HepG2 (cell line): Measurements from ENCODE around the gene EGLN1. TPM values are rescaled to one million over a fixed set of nuclear protein-coding genes. Genes with fewer than 3 reads are reported as not detected.

Experiments used
- ATAC-seq: fragments of 200-7000 bp; cut with Tn5 transposase; 3 replicates; pipeline ENCODE4 v1.9.1; 2020; ENCODE audit warnings: mild to moderate bottlenecking, moderate library complexity
- BruUV-seq: library from RNA; stranded (reverse); fragments of 400-500 nt; replicated peaks from 2 replicates; lab custom pipeline; 2021; lab: Mats Ljungman, UMichigan
- CTCF ChIA-PET: fragments of 300-600 bp; formaldehyde crosslinking; extraction: SDS; loops from one replicate; lab custom pipeline; 2021; ENCODE audit warnings: low total read pairs, inconsistent platforms, low intra/inter-chr PET ratio; lab: Yijun Ruan, JAX
- POLR2A ChIA-PET: fragments of 350-600 bp; sonication (Branson Sonifier 250); formaldehyde crosslinking; loops from one replicate; lab custom pipeline; 2020; ENCODE audit warnings: antibody characterized with exemption, inconsistent platforms; lab: Yijun Ruan, JAX
- DNase-seq: peaks from one replicate; pipeline ENCODE4 v3.0.0-alpha.2; 2015; ENCODE audit warnings: low spot score
- FAIRE-seq: peaks from 3 replicates; lab custom pipeline; 2011; peaks lifted over from hg19 to GRCh38; lab: Jason Lieb, UNC
- H2AFZ ChIP-seq: one replicate; pipeline ENCODE4 v1.6.1; 2011; ENCODE audit warnings: low read length, inconsistent platforms
- H3K27ac ChIP-seq: fragments of 300-600 bp; 3 replicates; pipeline ENCODE4 v1.8.0; 2011; ENCODE audit warnings: mixed run types, mild to moderate bottlenecking, mixed read lengths, low read length, inconsistent platforms; ENCODE audit not compliant: insufficient read depth; ENCODE audit errors: extremely low read length
- H3K27me3 ChIP-seq, 2 experiments: fragments of 200-600 bp in 1 of 2; 2 replicates in 1 of 2; 3 replicates in 1 of 2; pipeline versions ENCODE4 v1.6.0 to v1.8.0; 2011; ENCODE audit warnings: low read length in 2 of 2, mild to moderate bottlenecking in 2 of 2, moderate library complexity in 2 of 2, inconsistent platforms in 1 of 2; ENCODE audit not compliant: insufficient read depth in 2 of 2, control insufficient read depth in 1 of 2
- H3K36me3 ChIP-seq, 2 experiments: fragments of 200-600 bp in 1 of 2; replicated peaks in 1 of 2; 2 replicates in 1 of 2; 3 replicates in 1 of 2; pipeline versions ENCODE4 v1.5.1 to v1.8.0; 2011; ENCODE audit warnings: low read length in 2 of 2, inconsistent platforms in 1 of 2; ENCODE audit not compliant: insufficient read depth in 2 of 2, control insufficient read depth in 1 of 2
- H3K4me1 ChIP-seq: 2 replicates; pipeline ENCODE4 v1.5.1; 2012; ENCODE audit warnings: low read length, inconsistent platforms; ENCODE audit not compliant: insufficient read depth
- H3K4me2 ChIP-seq: 2 replicates; pipeline ENCODE4 v1.6.0; 2011; ENCODE audit warnings: low read depth, low read length, inconsistent platforms
- H3K4me3 ChIP-seq, 3 experiments: fragments of 200-600 bp in 1 of 3; sonication (generic), shearing (Covaris generic) in 1 of 3; replicated peaks in 1 of 3; 2 replicates each; pipeline ENCODE4 v1.5.1; 2011 to 2016; ENCODE audit warnings: low read length in 3 of 3, inconsistent platforms in 2 of 3, low read depth in 2 of 3, mild to moderate bottlenecking in 2 of 3, control low read depth in 1 of 3, mixed read lengths in 1 of 3; ENCODE audit not compliant: insufficient read depth in 1 of 3
- H3K79me2 ChIP-seq: one replicate; pipeline ENCODE4 v1.6.1; 2011; ENCODE audit warnings: low read length, inconsistent platforms; ENCODE audit not compliant: insufficient read depth
- H3K9ac ChIP-seq: 2 replicates; pipeline ENCODE4 v1.6.0; 2011; ENCODE audit warnings: mild to moderate bottlenecking, low read depth, low read length, inconsistent platforms; ENCODE audit not compliant: insufficient read depth
- H3K9me3 ChIP-seq: 2 replicates; pipeline ENCODE4 v1.5.1; 2012; ENCODE audit warnings: mild to moderate bottlenecking, low read length
- H4K20me1 ChIP-seq: 2 replicates; pipeline ENCODE4 v1.6.0; 2011; ENCODE audit warnings: inconsistent platforms, mild to moderate bottlenecking, low read length, moderate library complexity; ENCODE audit not compliant: insufficient read depth
- BORCS8-MEF2B ChIP-seq: sonication (generic); formaldehyde crosslinking; IDR thresholded peaks from 2 replicates; pipeline ENCODE4 v1.8.0; 2022; ENCODE audit warnings: mild to moderate bottlenecking, missing genetic modification reagents
- CAMTA2 ChIP-seq: sonication (generic); formaldehyde crosslinking; IDR thresholded peaks from 2 replicates; pipeline ENCODE4 v1.4.0; 2020; ENCODE audit warnings: mild to moderate bottlenecking, missing genetic modification reagents, borderline replicate concordance
- ELF3 ChIP-seq: IDR thresholded peaks from 2 replicates; pipeline ENCODE4 v1.6.1; 2016; ENCODE audit warnings: missing genetic modification reagents, missing compliant biosample characterization
- PHF20 ChIP-seq: sonication (generic); formaldehyde crosslinking; IDR thresholded peaks from 2 replicates; pipeline ENCODE4 v1.5.0; 2020; ENCODE audit warnings: mild to moderate bottlenecking, missing genetic modification reagents
- SNAPC2 ChIP-seq: sonication (generic); formaldehyde crosslinking; IDR thresholded peaks from 2 replicates; pipeline ENCODE4 v1.8.1; 2022; ENCODE audit warnings: mild to moderate bottlenecking, missing genetic modification reagents
- ZBTB40 ChIP-seq, 2 experiments: fragments of 450-650 bp in 1 of 2; sonication (generic) in 1 of 2; formaldehyde crosslinking in 1 of 2; IDR thresholded peaks; 2 replicates each; pipeline versions ENCODE4 v1.6.1 to v1.8.0; 2016 to 2022; ENCODE audit warnings: antibody characterized with exemption in 1 of 2, mild to moderate bottlenecking in 1 of 2, missing genetic modification reagents in 1 of 2
- ZNF275 ChIP-seq: sonication (generic); formaldehyde crosslinking; IDR thresholded peaks from 2 replicates; pipeline ENCODE4 v1.8.0; 2022; ENCODE audit warnings: missing genetic modification reagents, mild to moderate bottlenecking, inconsistent platforms, borderline replicate concordance
- ZNF451 ChIP-seq: sonication (generic); formaldehyde crosslinking; IDR thresholded peaks from 2 replicates; pipeline ENCODE4 v1.5.0; 2020; ENCODE audit warnings: mild to moderate bottlenecking, missing genetic modification reagents
- WGBS: methylation state at CpG from one replicate; pipeline ENCODE4 v1.1.6; 2017; ENCODE audit warnings: low lambda C conversion rate; 5-methylcytosine and 5-hydroxymethylcytosine counted together
- in situ Hi-C: cut with HindIII; loops from 2 replicates; pipeline ENCODE4 v1.10.0; 2017; ENCODE audit warnings: low pct_unique_long_range_greater_than_20kb; ENCODE audit not compliant: extremely low pct_ligation_motif_present
- intact Hi-C: fragments of 100-400 bp; cut with micrococcal nuclease; formaldehyde crosslinking; loops from one replicate; pipeline ENCODE4 v1.10.0; 2022; ENCODE audit not compliant: unreplicated experiment
- polyA plus RNA-seq, 8 experiments: library from polyadenylated mRNA; depleted of rRNA in 3 of 8; stranded (reverse) in 7 of 8; unstranded in 1 of 8; fragments of >200 nt; fragmentation: Illumina TruSeq in 4 of 8; extraction: Trizol in 4 of 8; gene quantifications; 2 replicates each; pipeline versions ENCODE4 v1.2.1 to v1.2.3, GENCODE V29; 2011 to 2016; ENCODE audit warnings: low read depth in 4 of 8, missing spikeins in 1 of 8, mixed read lengths in 1 of 8; ENCODE audit not compliant: insufficient read depth in 1 of 8
- total RNA-seq, 5 experiments: library from RNA; depleted of rRNA; stranded (reverse); fragments of >200 nt; fragmentation: Illumina TruSeq; extraction: Trizol; gene quantifications; 2 replicates each; pipeline ENCODE4 v1.2.3, GENCODE V29; 2016; ENCODE audit warnings: low read depth in 1 of 5

The EGLN1 gene
- total and polyA plus RNA-seq, 2 of the 13 experiments (the other 11 are each of a cell fraction or from before 2014, with no cell fraction given), result 34.4 to 44.1 TPM

- no peak for TF ChIP-seq ZBTB40 (IDR thresholded peaks at IDR 0.05)
- no peak for TF ChIP-seq ZBTB40 (CRISPR knock-in tag; IDR thresholded peaks at IDR 0.05)
- TF ChIP-seq, all 625 proteins: peak for 0
Observed at GRCh38 chr1:231381729-231382128, 40.4 kb downstream of the EGLN1 start (continued).

- ATAC-seq (no peak), FAIRE-seq (no peak), DNase-seq (no peak)
- Histone ChIP-seq H4K20me1 (peaks cover 57% of the 10 kb centered on the region), H3K27me3 (no peaks in the 10 kb centered on the region), H3K4me2 (no peak overlapping the region), H3K4me3 (no peak overlapping the region), H3K36me3 (peaks cover 3 to 24% of the 10 kb centered on the region in 2 experiments), H3K4me1 (0 out of 2 replicates have a peak, but pooled peaks cover 8% of the 10 kb centered on the region), H3K27ac (no peak overlapping the region), H3K79me2 (peaks cover 94% of the 10 kb centered on the region), H3K9ac (no peak overlapping the region), H3K9me3 (no peaks in the 10 kb centered on the region), H2AFZ (no peak overlapping the region)
- BruUV-seq, result no TSS peak
- intact Hi-C loops, result no loop called here
- in situ Hi-C loops, result no loop called here
- POLR2A ChIA-PET, result interaction anchor here (1.3 kb wide), 1 partner anchor 11 kb away, joined by 3 read pairs; no protein-coding TSS in a partner anchor
- CTCF ChIA-PET, result no interaction called here
- 97% methylated on average over 5 of the region's 5 CpGs for WGBS
- TF ChIP-seq ZNF275 (CRISPR knock-in tag) (no peak), ZNF451 (CRISPR knock-in tag) (no peak), PHF20 (no peak), ELF3 (CRISPR knock-in tag) (no peak), BORCS8-MEF2B (no peak), SNAPC2 (no peak), CAMTA2 (CRISPR knock-in tag) (no peak)
Observed at GRCh38 chr1:231376875-231377549, 45.1 kb downstream of the EGLN1 start.
